Esophagus muscularis mucosa (tissue), 4 donors: ENCODE data around the gene OR56B4. TPM values are rescaled to one million over a fixed set of nuclear protein-coding genes. Genes with fewer than 3 reads are reported as not detected.
"Not testable (repeated sequence)": the region's sequence is repeated elsewhere in the genome, so short reads cannot be mapped to it uniquely, and the experiment has no call there.

Experiments used
- DNase-seq: peaks from one replicate; pipeline ENCODE4 v3.0.0-alpha.2; 2017; ENCODE audit errors: extremely low spot score
- H3K27ac ChIP-seq, 4 donors: fragments of 200-600 bp; sonication (generic); replicated peaks in 1 of 4; 1 replicate in 3 of 4; 2 replicates in 1 of 4; pipeline ENCODE4 v1.5.1; 2016 to 2019; ENCODE audit warnings: mild to moderate bottlenecking in 1 of 4
- H3K27me3 ChIP-seq, 4 donors: fragments of 200-600 bp; sonication (generic); one replicate each; pipeline versions ENCODE4 v1.5.1 to v1.6.0; 2016 to 2019
- H3K36me3 ChIP-seq, 4 donors: fragments of 200-600 bp; sonication (generic); one replicate each; pipeline ENCODE4 v1.5.1; 2016 to 2019
- H3K4me1 ChIP-seq, 4 donors: fragments of 200-600 bp; sonication (generic); one replicate each; pipeline ENCODE4 v1.5.1; 2016 to 2019
- H3K4me3 ChIP-seq, 4 donors: fragments of 200-600 bp; sonication (generic); 1 replicate in 2 of 4; 2 replicates in 2 of 4; pipeline ENCODE4 v1.5.1; 2016 to 2019; ENCODE audit warnings: mild to moderate bottlenecking in 4 of 4, moderate library complexity in 1 of 4
- H3K9me3 ChIP-seq, 4 donors: fragments of 200-600 bp; sonication (generic); 1 replicate in 3 of 4; 2 replicates in 1 of 4; pipeline ENCODE4 v1.5.1; 2016 to 2019
- CTCF ChIP-seq, 3 experiments: fragments of 200-600 bp in 2 of 3; fragments of 450-650 bp in 1 of 3; sonication (generic) in 2 of 3; IDR thresholded peaks; one replicate each; pipeline ENCODE4 v1.5.1; 2017 to 2019; ENCODE audit warnings: antibody characterized with exemption in 3 of 3, mild to moderate bottlenecking in 2 of 3, moderate library complexity in 1 of 3
- EP300 ChIP-seq: sonication (generic); formaldehyde crosslinking; IDR thresholded peaks from one replicate; pipeline ENCODE4 v1.6.1; 2017; ENCODE audit warnings: antibody characterized with exemption
- POLR2A ChIP-seq: fragments of 450-650 bp; IDR thresholded peaks from one replicate; pipeline ENCODE4 v1.6.1; 2017; ENCODE audit warnings: antibody characterized with exemption, moderate library complexity, mild to moderate bottlenecking, low read depth
- POLR2AphosphoS5 ChIP-seq, 2 donors: sonication (generic); formaldehyde crosslinking; IDR thresholded peaks; one replicate each; pipeline ENCODE4 v1.6.1; 2017; ENCODE audit warnings: antibody characterized with exemption in 2 of 2
- WGBS: methylation state at CpG from one replicate; pipeline ENCODE4 v1.1.5; 2018; 5-methylcytosine and 5-hydroxymethylcytosine counted together
- intact Hi-C: fragments of 100-400 bp; cut with DNase I; formaldehyde crosslinking; loops from one replicate; pipeline ENCODE4 v1.15.1; 2023
- total RNA-seq, 4 donors: library from RNA; depleted of rRNA; stranded (reverse); fragments of >200 nt; gene quantifications; one replicate each; pipeline versions ENCODE4 v1.1.0 to v1.2.1, GENCODE V29; 2016

Gene OR56B4
- total RNA-seq, 4 donors from 2014 or later, result not detected

- TF ChIP-seq POLR2A (no peak), POLR2AphosphoS5 (IDR thresholded peaks at IDR 0.05) (no peak), EP300 (no peak), CTCF (IDR thresholded peaks at IDR 0.05) (no peak)
- intact Hi-C loops, result no loop called here
- no peaks in the 10 kb centered on the region for H3K4me1 ChIP-seq
- H3K36me3 ChIP-seq, result no peaks in the 10 kb centered on the region
- no peak overlapping the region for H3K27ac ChIP-seq
- H3K4me3 ChIP-seq, result no peak overlapping the region
- DNase-seq, result no peak
- H3K9me3 ChIP-seq, result no peaks in the 10 kb centered on the region
- no peaks in the 10 kb centered on the region for H3K27me3 ChIP-seq
These were observed 35.5 kb downstream of the OR56B4 start for GRCh38 chr11:6142936-6143335.

GRCh38 chr11:6143737-6144136 lies 36.3 kb downstream of the OR56B4 start:
- 65% methylated on average over 17 of the region's 21 CpGs for WGBS

DNA sequence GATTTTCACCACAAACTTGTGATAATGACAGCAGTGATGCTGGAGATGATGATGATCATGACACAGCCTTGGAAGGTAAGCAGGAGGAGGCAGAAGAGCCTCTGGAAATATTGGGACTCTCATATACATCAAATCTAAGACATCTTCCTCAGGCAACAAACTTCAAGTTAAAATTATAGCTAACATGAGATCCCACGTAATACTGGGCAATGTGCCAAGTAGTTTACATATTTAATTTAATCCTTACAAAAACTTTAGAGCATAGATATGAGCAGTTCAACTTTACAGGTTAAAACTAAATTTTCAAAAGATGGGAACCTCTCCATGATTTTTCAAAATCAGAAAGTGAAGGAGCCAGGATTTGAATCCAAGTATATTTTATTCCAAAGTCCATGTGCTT lies 43.6 kb downstream of the OR56B4 start:
- Histone ChIP-seq H3K27me3 (no peaks in the 10 kb centered on the region), H3K4me3 (no peak overlapping the region), H3K27ac (no peak overlapping the region), H3K9me3 (no peaks in the 10 kb centered on the region), H3K4me1 (no peaks in the 10 kb centered on the region), H3K36me3 (no peaks in the 10 kb centered on the region)
- 20% methylated on average over 1 of the region's 1 CpG for WGBS
- TF ChIP-seq EP300 (no peak), CTCF (IDR thresholded peaks at IDR 0.05) (no peak), POLR2A (no peak), POLR2AphosphoS5 (IDR thresholded peaks at IDR 0.05) (no peak)
- intact Hi-C loops, result no loop called here
- no peak for DNase-seq

More at GRCh38 chr11:6143737-6144136, 36.3 kb downstream of the OR56B4 start:
- H3K27me3 ChIP-seq, intact Hi-C loops, H3K4me3 ChIP-seq, H3K36me3 ChIP-seq, H3K4me1 ChIP-seq, H3K9me3 ChIP-seq, H3K27ac ChIP-seq, DNase-seq: not testable (repeated sequence)

- WGBS, result 91% methylated on average over 2 of the region's 2 CpGs
- Histone ChIP-seq H3K4me1 (no peaks in the 10 kb centered on the region), H3K4me3 (no peak overlapping the region), H3K9me3 (no peaks in the 10 kb centered on the region), H3K27ac (no peak overlapping the region), H3K36me3 (no peaks in the 10 kb centered on the region), H3K27me3 (no peaks in the 10 kb centered on the region)
- DNase-seq, result no peak
- TF ChIP-seq CTCF (IDR thresholded peaks at IDR 0.05), result no peak
- TF ChIP-seq POLR2A, result no peak
- TF ChIP-seq EP300, result no peak
- no peak for TF ChIP-seq POLR2AphosphoS5 (IDR thresholded peaks at IDR 0.05)
- intact Hi-C loops, result no loop called here
These were observed 44.6 kb downstream of the OR56B4 start for GRCh38 chr11:6152126-6152525.

DNA sequence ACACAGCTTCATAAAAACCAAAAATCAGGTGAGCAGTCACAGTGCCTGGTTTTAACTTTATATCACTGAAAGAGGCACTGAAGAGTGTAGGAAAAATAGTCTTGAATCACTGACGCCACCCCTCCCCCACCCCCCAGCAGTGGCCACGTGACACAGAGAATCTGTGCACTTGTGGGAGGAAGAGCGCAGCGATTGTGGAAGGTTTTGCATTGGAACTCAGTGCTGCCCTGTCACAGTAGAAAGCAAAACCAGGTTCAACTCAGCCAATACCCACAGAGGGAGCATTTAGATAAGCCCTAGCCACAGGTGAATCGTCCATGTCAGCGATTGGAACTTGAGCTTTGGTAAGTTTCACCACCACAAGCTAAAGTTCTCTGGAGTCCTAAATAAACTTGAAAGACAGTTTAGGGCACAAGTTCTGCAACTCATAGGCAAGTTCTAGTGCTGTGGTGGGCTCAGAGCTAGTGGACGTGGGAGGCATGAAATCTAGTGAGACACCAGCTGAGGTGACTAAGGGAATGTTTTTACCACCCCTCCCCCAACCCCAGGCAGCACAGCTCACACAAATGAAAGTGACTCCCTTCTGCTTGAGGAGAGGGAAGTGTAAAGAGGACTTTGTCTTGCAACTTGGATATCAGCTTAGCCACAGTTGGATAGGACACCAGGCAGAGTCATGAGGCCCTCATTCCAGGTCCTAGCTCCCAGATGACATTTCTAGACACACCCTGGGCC lies 49.3 kb downstream of the OR56B4 start:
- intact Hi-C loops, result no loop called here
- Histone ChIP-seq H3K36me3 (no peaks in the 10 kb centered on the region), H3K9me3 (no peaks in the 10 kb centered on the region), H3K4me3 (no peak overlapping the region), H3K4me1 (no peaks in the 10 kb centered on the region), H3K27ac (no peak overlapping the region), H3K27me3 (no peaks in the 10 kb centered on the region)
- DNase-seq, result no peak
- TF ChIP-seq CTCF (IDR thresholded peaks at IDR 0.05), result no peak
- TF ChIP-seq EP300, result no peak
- no peak for TF ChIP-seq POLR2A
- TF ChIP-seq POLR2AphosphoS5 (IDR thresholded peaks at IDR 0.05), result no peak
- WGBS, result 80% methylated on average over 7 of the region's 7 CpGs

Other genes with a start within 250 kb of the OR56B4 start
- not detected for gene OR52E8, start 250.0 kb upstream of the OR56B4 start, total RNA-seq
- gene OR52E4, start 227.1 kb upstream of the OR56B4 start, total RNA-seq, result not detected
- gene OR52E5, start 214.5 kb upstream of the OR56B4 start, total RNA-seq, result not detected
- not detected for gene OR56A3, start 165.4 kb upstream of the OR56B4 start, total RNA-seq
- not detected for gene OR56A5, start 139.2 kb upstream of the OR56B4 start, total RNA-seq
- gene OR52L1, start 120.7 kb upstream of the OR56B4 start, total RNA-seq, result not detected
- gene OR56A4, start 100.7 kb upstream of the OR56B4 start, total RNA-seq, result not detected
- gene OR56A1, start 76.9 kb upstream of the OR56B4 start, total RNA-seq, result not detected
- gene OR52B2, start 62.6 kb downstream of the OR56B4 start, total RNA-seq, result not detected
- not detected for gene OR52W1, start 91.5 kb downstream of the OR56B4 start, total RNA-seq
- not detected for gene C11orf42, start 97.9 kb downstream of the OR56B4 start, total RNA-seq
- 10 to 100 TPM; 22.6 to 39.3 (median 30.1) TPM for gene FHIP1B, start 127.0 kb downstream of the OR56B4 start, total RNA-seq
- not detected for gene CNGA4, start 131.4 kb downstream of the OR56B4 start, total RNA-seq
- gene CCKBR, start 152.2 kb downstream of the OR56B4 start, total RNA-seq, result not detected
- gene CAVIN3, start 212.8 kb downstream of the OR56B4 start, total RNA-seq, result 100 to 1,000 TPM; 172 to 298 (median 264) TPM